Caki2 (cell line): ENCODE measurements around the gene EHD2. TPM values are rescaled to one million over a fixed set of nuclear protein-coding genes. Genes with fewer than 3 reads are reported as not detected.
A peak's percentile ranks its signal among the peaks of the same experiment; 100 is the strongest.
"Not testable (repeated sequence)": the region's sequence is repeated elsewhere in the genome, so short reads cannot be mapped to it uniquely, and the experiment has no call there.

Source experiments
- DNase-seq: peaks from one replicate; pipeline ENCODE4 v3.0.0-alpha.2; 2015; ENCODE audit warnings: low read depth
- in situ Hi-C: cut with HindIII; loops from 2 replicates; pipeline ENCODE4 v1.10.0; 2016; ENCODE audit warnings: low sequenced_read_pairs, low pct_unique_long_range_greater_than_20kb, mixed read lengths
- total RNA-seq: library from RNA; depleted of rRNA; stranded (reverse); fragments of >200 nt; shearing (Covaris generic); gene quantifications from 2 replicates; pipeline ENCODE4 v1.2.3, GENCODE V29; 2014; ENCODE audit warnings: low replicate concordance

Gene EHD2
- total RNA-seq, 1 experiment from 2014 or later: 12.4 TPM

DNA sequence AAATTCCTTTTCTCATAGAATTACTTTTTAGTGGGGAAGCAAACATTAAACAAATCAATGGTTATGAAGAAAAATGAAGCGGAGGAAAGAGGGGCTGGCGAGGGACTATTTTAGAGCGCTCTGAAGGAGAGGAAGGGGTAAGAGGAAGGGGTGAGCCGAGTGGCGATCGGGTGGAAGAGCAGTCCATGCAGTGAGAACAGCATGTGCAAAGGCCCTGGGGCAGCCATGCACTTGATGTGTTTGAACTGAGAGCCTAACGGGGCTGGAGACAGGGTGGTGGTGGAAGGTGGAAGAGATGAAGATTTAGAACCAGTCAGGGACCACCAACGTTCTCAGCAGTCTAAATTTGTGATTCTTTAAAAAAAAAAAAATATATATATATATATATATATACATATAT, 17.7 kb downstream of the EHD2 start:
- in situ Hi-C loops: no loop called here
- DNase-seq: no peak

- no peak for DNase-seq
- in situ Hi-C loops: no loop called here
Measured at GRCh38 chr19:47735131-47735530, 21.9 kb downstream of the EHD2 start.

- in situ Hi-C loops: no loop called here
Measured at GRCh38 chr19:47740866-47741519, 27.8 kb downstream of the EHD2 start.

DNA sequence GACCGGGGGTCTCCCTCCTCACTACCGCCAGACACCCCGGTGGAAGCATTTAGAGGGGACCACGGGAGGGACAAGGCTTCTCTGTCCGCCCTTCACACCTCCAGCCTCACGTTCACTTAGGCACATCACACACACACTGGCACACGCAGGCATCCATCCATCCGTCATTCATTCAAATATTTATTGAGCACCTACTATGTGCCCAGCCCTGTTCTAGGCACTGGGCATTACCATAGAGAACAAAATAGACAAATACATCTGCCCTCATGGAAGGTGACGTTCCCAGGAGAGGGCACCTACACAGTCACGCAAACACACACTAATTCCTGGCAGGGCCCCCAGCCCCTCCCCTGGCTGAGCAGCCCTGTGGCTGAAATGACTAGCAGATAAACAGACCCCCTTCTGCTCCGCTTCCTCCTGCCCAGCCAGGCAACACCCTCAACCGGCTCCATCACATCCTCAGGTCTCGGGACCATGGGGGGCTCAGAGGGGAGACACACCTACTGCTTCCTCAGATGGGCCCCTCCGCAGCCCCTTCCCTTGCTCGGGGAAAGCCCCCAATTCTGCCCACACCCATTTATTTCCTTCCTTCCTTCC, 28.4 kb downstream of the EHD2 start:
- in situ Hi-C loops: no loop called here
- no peak for DNase-seq

More at GRCh38 chr19:47740866-47741519, 27.8 kb downstream of the EHD2 start:
- DNase-seq: no peak

GRCh38 chr19:47742634-47743033, 29.4 kb downstream of the EHD2 start:
- no peak for DNase-seq
- in situ Hi-C loops: no loop called here

- DNase-seq: peak; percentile 97
- in situ Hi-C loops: no loop called here
Measured at GRCh38 chr19:47745010-47745901, 32.0 kb downstream of the EHD2 start, which contains the start of gene NOP53. TSS of gene NOP53 (plus strand) at chr19:47745546. CDS start at chr19:47745560, 14 bp downstream.

DNA sequence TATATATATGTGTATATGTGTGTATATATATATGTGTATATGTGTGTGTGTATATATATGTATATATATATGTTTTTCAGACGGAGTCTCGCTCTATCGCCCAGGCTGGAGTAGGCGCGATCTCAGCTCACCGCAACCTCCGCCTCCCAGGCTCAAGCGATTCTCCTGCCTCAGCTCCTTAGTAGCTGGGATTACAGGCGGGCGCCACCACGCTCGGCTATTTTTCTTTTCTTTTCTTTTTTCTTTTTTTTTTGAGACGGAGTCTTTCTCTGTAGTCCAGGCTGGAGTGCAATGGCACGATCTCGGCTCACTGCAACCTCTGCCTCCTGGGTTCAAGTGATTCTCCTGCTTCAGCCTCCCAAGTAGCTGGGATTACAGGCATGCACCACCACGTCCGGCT, 32.9 kb downstream of the EHD2 start:
- in situ Hi-C loops, DNase-seq: not testable (repeated sequence)

GRCh38 chr19:47749326-47749725, 36.1 kb downstream of the EHD2 start:
- DNase-seq: no peak
- in situ Hi-C loops: no loop called here

DNA sequence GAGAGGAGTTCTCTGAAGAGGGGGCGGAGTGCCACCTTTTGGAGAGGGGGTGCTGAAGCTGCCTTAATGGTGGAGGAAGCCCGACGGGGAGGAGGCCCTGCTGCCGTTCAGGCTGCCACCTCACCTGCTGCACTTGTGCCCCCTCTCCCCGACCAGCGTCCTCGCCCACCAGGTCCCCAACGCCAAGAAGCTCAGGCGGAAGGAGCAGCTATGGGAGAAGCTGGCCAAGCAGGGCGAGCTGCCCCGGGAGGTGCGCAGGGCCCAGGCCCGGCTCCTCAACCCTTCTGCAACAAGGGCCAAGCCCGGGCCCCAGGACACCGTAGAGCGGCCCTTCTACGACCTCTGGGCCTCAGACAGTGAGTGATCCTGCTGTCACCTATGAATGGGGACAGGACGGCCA, 37.5 kb downstream of the EHD2 start:
- no peak for DNase-seq
- in situ Hi-C loops: no loop called here

GRCh38 chr19:47752440-47753211, 39.4 kb downstream of the EHD2 start:
- DNase-seq: no peak
- in situ Hi-C loops: no loop called here

GRCh38 chr19:47754206-47755064, 41.2 kb downstream of the EHD2 start:
- in situ Hi-C loops: no loop called here

DNA sequence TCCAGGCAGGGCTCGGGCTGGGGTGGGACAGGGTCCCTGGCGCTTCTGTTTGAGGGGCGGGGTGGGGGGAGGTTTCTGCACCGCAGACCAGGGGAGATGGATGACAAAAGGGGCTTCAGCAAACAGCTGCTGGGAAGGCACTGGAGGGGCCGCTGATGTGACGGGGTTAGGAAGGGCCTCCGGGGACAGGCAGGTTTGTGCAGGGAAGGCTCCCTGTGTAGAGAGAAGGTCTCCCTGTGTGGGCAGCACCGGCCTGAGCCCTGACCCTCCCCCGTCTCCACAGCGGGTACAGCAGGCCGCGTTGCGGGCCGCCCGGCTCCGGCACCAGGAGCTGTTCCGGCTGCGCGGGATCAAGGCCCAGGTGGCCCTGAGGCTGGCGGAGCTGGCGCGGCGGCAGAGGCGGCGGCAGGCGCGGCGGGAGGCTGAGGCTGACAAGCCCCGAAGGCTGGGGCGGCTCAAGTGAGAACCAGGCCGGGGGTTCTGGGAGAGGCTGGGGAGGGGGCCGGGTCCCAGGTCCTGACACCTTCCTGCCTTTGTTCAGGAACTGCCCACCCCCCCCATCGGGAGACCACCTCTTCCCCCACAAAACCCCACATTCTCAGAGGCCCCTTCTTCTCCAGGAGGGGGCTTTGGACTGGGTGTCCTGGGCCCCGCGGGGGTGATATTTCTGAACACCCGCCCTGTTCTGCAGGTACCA, 42.0 kb downstream of the EHD2 start:
- in situ Hi-C loops: no loop called here
- DNase-seq: no peak

More at GRCh38 chr19:47754206-47755064, 41.2 kb downstream of the EHD2 start:
- DNase-seq: no peak

GRCh38 chr19:47755762-47756626, 42.8 kb downstream of the EHD2 start:
- no peak for DNase-seq
- in situ Hi-C loops: no loop called here

GRCh38 chr19:47756627-47756929, 43.4 kb downstream of the EHD2 start:
- DNase-seq: no peak
- in situ Hi-C loops: no loop called here

DNA sequence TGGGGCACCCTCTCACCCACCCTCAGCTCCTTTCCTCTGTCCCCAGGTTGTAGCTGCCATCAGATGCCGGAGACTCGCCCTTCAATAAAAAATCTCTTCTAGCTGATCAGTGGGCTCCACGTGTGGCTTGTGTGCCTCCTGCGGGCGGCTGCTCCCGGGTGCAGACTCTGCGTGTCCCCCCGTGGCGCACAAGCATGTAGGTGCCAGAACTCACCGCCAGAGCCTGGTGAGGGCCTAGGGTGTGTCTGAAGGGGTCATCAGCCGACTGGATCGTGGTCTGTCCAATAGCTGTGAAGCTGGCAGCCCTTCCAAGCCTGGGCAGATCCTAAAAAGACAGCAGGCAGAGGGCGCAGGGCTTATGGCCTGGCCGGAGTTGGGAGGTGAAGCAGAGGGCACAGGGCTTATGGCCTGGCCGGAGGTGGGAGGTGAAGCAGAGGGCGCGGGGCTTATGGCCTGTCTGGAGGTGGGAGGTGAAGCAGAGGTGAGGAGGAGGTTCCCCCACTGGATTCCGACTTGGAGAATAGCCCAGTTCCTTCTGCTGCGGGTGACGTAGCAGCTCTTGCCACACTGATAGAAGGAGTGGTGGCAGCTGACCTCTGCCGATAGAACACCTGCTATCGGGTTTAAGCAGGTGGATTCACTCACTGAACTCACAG, 43.9 kb downstream of the EHD2 start:
- in situ Hi-C loops: no loop called here
- no peak for DNase-seq
